A549 (cell line): ENCODE data around the gene APBB2. TPM values are rescaled to one million over a fixed set of nuclear protein-coding genes. Genes with fewer than 3 reads are reported as not detected.

Source experiments
- ATAC-seq, 2 experiments: fragments of 200-7000 bp in 1 of 2; fragments of >200 bp in 1 of 2; cut with Nextera tagmentation in 1 of 2; cut with Tn5 transposase in 1 of 2; 3 replicates each; pipeline versions ENCODE4 v1.8.0 to v1.9.1; 2018 to 2020; ENCODE audit warnings: mild to moderate bottlenecking in 1 of 2, moderate library complexity in 1 of 2
- CTCF ChIA-PET: fragments of 300-600 bp; sonication (Branson Sonifier 250); formaldehyde crosslinking; extraction: SDS; loops from one replicate; lab custom pipeline; 2021; ENCODE audit warnings: antibody characterized with exemption, inconsistent platforms; lab: Yijun Ruan, JAX
- POLR2A ChIA-PET: fragments of 350-600 bp; formaldehyde crosslinking; extraction: SDS; loops from one replicate; lab custom pipeline; 2021; ENCODE audit warnings: antibody characterized with exemption, inconsistent platforms; lab: Yijun Ruan, JAX
- DNase-seq, 2 experiments: peaks; one replicate each; pipeline versions ENCODE4 v3.0.0 to v3.0.0-alpha.2; 2011 to 2016; ENCODE audit warnings: low read depth in 1 of 2, low spot score in 1 of 2
- FAIRE-seq: peaks from 2 replicates; lab custom pipeline; 2011; peaks lifted over from hg19 to GRCh38; lab: Jason Lieb, UNC
- H3K27ac ChIP-seq, 2 experiments: fragments of >200 bp; sonication (Bioruptor Twin); formaldehyde crosslinking; 3 replicates each; pipeline ENCODE4 v1.5.1; 2016 to 2017
- H3K4me1 ChIP-seq: fragments of >200 bp; sonication (Bioruptor Twin); formaldehyde crosslinking; 3 replicates; pipeline ENCODE4 v1.6.1; 2016
- H3K4me2 ChIP-seq: fragments of >200 bp; sonication (Bioruptor Twin); formaldehyde crosslinking; 3 replicates; pipeline ENCODE4 v1.6.1; 2016
- H3K4me3 ChIP-seq: fragments of >200 bp; sonication (Bioruptor Twin); formaldehyde crosslinking; 3 replicates; pipeline ENCODE4 v1.5.1; 2016
- H3K9me3 ChIP-seq: fragments of >200 bp; sonication (Bioruptor Twin); formaldehyde crosslinking; 3 replicates; pipeline ENCODE4 v1.6.1; 2016
- ATOH8 ChIP-seq: fragments of 250-450 bp; sonication (Bioruptor Pico); IDR thresholded peaks from 2 replicates; pipeline ENCODE4 v1.5.0; 2020; ENCODE audit warnings: low read depth, mild to moderate bottlenecking, moderate library complexity
- BCL3 ChIP-seq: fragments of >200 bp; sonication (Bioruptor Twin); formaldehyde crosslinking; IDR thresholded peaks from 3 replicates; pipeline ENCODE4 v1.6.1; 2016
- CBX8 ChIP-seq: fragments of 200-600 bp; sonication (generic); IDR thresholded peaks from 2 replicates; pipeline ENCODE4 v1.6.1; 2016
- CHD4 ChIP-seq: fragments of 200-600 bp; sonication (generic); IDR thresholded peaks from 2 replicates; pipeline ENCODE4 v1.6.1; 2016; ENCODE audit warnings: antibody characterized with exemption, mild to moderate bottlenecking, borderline replicate concordance
- ELK1 ChIP-seq: fragments of 150-350 bp; IDR thresholded peaks from 2 replicates; pipeline ENCODE4 v1.6.1; 2014; ENCODE audit warnings: low read depth, mild to moderate bottlenecking, low read length
- ESRRA ChIP-seq: fragments of 150-350 bp; IDR thresholded peaks from 2 replicates; pipeline ENCODE4 v1.6.1; 2014; ENCODE audit warnings: mild to moderate bottlenecking, low read length, borderline replicate concordance
- FOSB ChIP-seq: fragments of 250-450 bp; sonication (Bioruptor Pico); IDR thresholded peaks from 2 replicates; pipeline ENCODE4 v1.5.0; 2020; ENCODE audit warnings: mild to moderate bottlenecking, moderate library complexity
- GATA3 ChIP-seq: IDR thresholded peaks from 2 replicates; pipeline ENCODE4 v1.6.1; 2012; ENCODE audit warnings: borderline replicate concordance
- HDAC2 ChIP-seq: fragments of 200-600 bp; sonication (generic); IDR thresholded peaks from 2 replicates; pipeline ENCODE4 v1.6.1; 2016
- HES2 ChIP-seq: fragments of >200 bp; sonication (Bioruptor Twin); formaldehyde crosslinking; IDR thresholded peaks from 2 replicates; pipeline ENCODE4 v1.6.1; 2016
- HEYL ChIP-seq: fragments of 250-450 bp; sonication (Bioruptor Pico); IDR thresholded peaks from 2 replicates; pipeline ENCODE4 v1.8.0; 2021; ENCODE audit warnings: mild to moderate bottlenecking, moderate library complexity
- HMGXB4 ChIP-seq: fragments of 250-450 bp; sonication (Bioruptor Pico); IDR thresholded peaks from 2 replicates; pipeline ENCODE4 v1.5.0; 2021; ENCODE audit warnings: mild to moderate bottlenecking, moderate library complexity, borderline replicate concordance
- HOXB13 ChIP-seq: fragments of 250-450 bp; sonication (Bioruptor Pico); IDR thresholded peaks from 2 replicates; pipeline ENCODE4 v1.5.0; 2020; ENCODE audit warnings: low read depth, mild to moderate bottlenecking, moderate library complexity
- JUNB ChIP-seq: fragments of >200 bp; sonication (Bioruptor Twin); formaldehyde crosslinking; IDR thresholded peaks from 2 replicates; pipeline ENCODE4 v1.6.1; 2016
- MAZ ChIP-seq: fragments of 150-350 bp; IDR thresholded peaks from 2 replicates; pipeline ENCODE4 v1.6.1; 2014; ENCODE audit warnings: antibody characterized with exemption, low read depth, low read length, borderline replicate concordance
- MYC ChIP-seq: IDR thresholded peaks from 2 replicates; pipeline ENCODE4 v1.6.1; 2012; ENCODE audit warnings: mild to moderate bottlenecking, inconsistent platforms, low read length, improper control_type of control experiment, borderline replicate concordance
- PHF8 ChIP-seq: fragments of 200-600 bp; sonication (generic); IDR thresholded peaks from 2 replicates; pipeline ENCODE4 v1.6.1; 2016; ENCODE audit warnings: low read depth, mild to moderate bottlenecking, antibody characterized with exemption, moderate library complexity, borderline replicate concordance
- RFX5 ChIP-seq: fragments of 450-650 bp; IDR thresholded peaks from 2 replicates; pipeline ENCODE4 v1.7.1; 2014; ENCODE audit warnings: antibody characterized with exemption, mild to moderate bottlenecking, moderate library complexity
- TP53 ChIP-seq: fragments of 250-450 bp; sonication (Bioruptor Pico); IDR thresholded peaks from 2 replicates; pipeline ENCODE4 v1.5.0; 2021; ENCODE audit warnings: mild to moderate bottlenecking, moderate library complexity
- USF2 ChIP-seq: fragments of 450-650 bp; IDR thresholded peaks from 2 replicates; pipeline ENCODE4 v1.6.1; 2014; ENCODE audit warnings: antibody characterized with exemption
- ZC3H11A ChIP-seq: fragments of 450-650 bp; IDR thresholded peaks from 2 replicates; pipeline ENCODE4 v1.6.1; 2014; ENCODE audit warnings: antibody characterized with exemption, mild to moderate bottlenecking
- ZNF302 ChIP-seq: fragments of 250-450 bp; sonication (Bioruptor Pico); IDR thresholded peaks from 2 replicates; pipeline ENCODE4 v1.9.0; 2021; ENCODE audit warnings: inconsistent platforms, mild to moderate bottlenecking, moderate library complexity
- ZSCAN20 ChIP-seq: fragments of 250-450 bp; sonication (Bioruptor Pico); IDR thresholded peaks from 2 replicates; pipeline ENCODE4 v1.8.0; 2022; ENCODE audit warnings: mild to moderate bottlenecking, moderate library complexity
- WGBS: methylation state at CpG from one replicate; pipeline ENCODE4 v1.1.6; 2017; ENCODE audit errors: missing lambda C conversion rate; 5-methylcytosine and 5-hydroxymethylcytosine counted together
- polyA plus RNA-seq, 4 experiments: library from polyadenylated mRNA; depleted of rRNA in 3 of 4; stranded (reverse); fragments of >200 nt; fragmentation: RNase III in 1 of 4; extraction: RNeasy Plus Mini Kit Qiagen cat#74134 plus additional on column Dnase treatment in 1 of 4; gene quantifications; 2 replicates in 3 of 4; 3 replicates in 1 of 4; pipeline ENCODE4 v1.2.3, GENCODE V29; 2011 to 2017

Gene APBB2
- polyA plus RNA-seq, 2 of the 4 experiments (the other 2 are of a cell fraction), result 8.3 to 31.9 TPM

- no peak; a peak in 1 of 6 replicates for ATAC-seq
- no peak for DNase-seq
- no peak for FAIRE-seq
- H3K4me2 ChIP-seq, result peak overlapping the region; percentile 84
- H3K9me3 ChIP-seq, result no peaks in the 10 kb centered on the region
- ChIA-PET POLR2A (no interaction called here), CTCF (interaction anchor here (0.6 to 1.2 kb wide), 3 partner anchors 12 to 51 kb away, joined by 3 to 4 read pairs (median 3); no protein-coding TSS in a partner anchor)
- TF ChIP-seq CBX8 (no peak), MAZ (no peak), HOXB13 (CRISPR knock-in tag) (no peak), ZSCAN20 (CRISPR knock-in tag) (no peak), TP53 (CRISPR knock-in tag) (no peak), PHF8 (no peak), ZNF302 (CRISPR knock-in tag) (no peak), MYC (no peak), ZC3H11A (no peak), GATA3 (no peak), HMGXB4 (CRISPR knock-in tag) (no peak), HEYL (CRISPR knock-in tag) (no peak), USF2 (no peak)
- WGBS, result 83% methylated on average over 16 of the region's 16 CpGs
- no peaks in the 10 kb centered on the region for H3K4me1 ChIP-seq
- H3K4me3 ChIP-seq, result peak overlapping the region; percentile 42
- peak overlapping the region in 1 of 2 experiments; percentile 74; a peak in 3 of 6 replicates for H3K27ac ChIP-seq
These were observed 358.0 kb downstream of the APBB2 start for GRCh38 chr4:40856277-40856839.

- FAIRE-seq (no peak), ATAC-seq (no peak), DNase-seq (no peak)
- Histone ChIP-seq H3K4me3 (no peak overlapping the region), H3K27ac (no peak overlapping the region), H3K4me1 (no peaks in the 10 kb centered on the region), H3K9me3 (no peaks in the 10 kb centered on the region), H3K4me2 (no peak overlapping the region)
- WGBS, result 87% methylated on average over 4 of the region's 4 CpGs
- POLR2A ChIA-PET, result no interaction called here
- no peak for TF ChIP-seq ZC3H11A
- no peak for TF ChIP-seq CHD4
- no peak for TF ChIP-seq ELK1
- CTCF ChIA-PET, result no interaction called here
These were observed 363.8 kb downstream of the APBB2 start for GRCh38 chr4:40850496-40850895.

GRCh38 chr4:40848940-40849339, 365.4 kb downstream of the APBB2 start:
- H3K4me3 ChIP-seq, result no peak overlapping the region
- no peaks in the 10 kb centered on the region for H3K4me1 ChIP-seq
- ATAC-seq (no peak), FAIRE-seq (no peak), DNase-seq (no peak)
- no peak overlapping the region for H3K27ac ChIP-seq
- ChIA-PET CTCF (interaction anchor here (1.1 to 1.5 kb wide), 2 partner anchors 8 to 49 kb away, joined by 6 to 7 read pairs; no protein-coding TSS in a partner anchor), POLR2A (interaction anchor here (0.6 kb wide), 1 partner anchor 89 kb away, joined by 3 read pairs; no protein-coding TSS in a partner anchor)
- H3K4me2 ChIP-seq, result no peak overlapping the region
- H3K9me3 ChIP-seq, result no peaks in the 10 kb centered on the region
- 92% methylated on average over 3 of the region's 3 CpGs for WGBS
- TF ChIP-seq HES2, result no peak
- TF ChIP-seq FOSB (CRISPR knock-in tag), result no peak
- TF ChIP-seq JUNB, result no peak
- TF ChIP-seq RFX5, result no peak
- no peak for TF ChIP-seq ZNF302 (CRISPR knock-in tag)
- no peak for TF ChIP-seq ELK1
- TF ChIP-seq ESRRA, result no peak
- TF ChIP-seq HDAC2, result no peak
- no peak for TF ChIP-seq BCL3
- no peak for TF ChIP-seq ATOH8 (CRISPR knock-in tag)
